Inferior parietal cortex (tissue), 1 donor: ENCODE measurements around the gene ACSL1.
A peak's percentile ranks its signal among the peaks of the same experiment; 100 is the strongest.
"Not testable (repeated sequence)": the region's sequence is repeated elsewhere in the genome, so short reads cannot be mapped to it uniquely, and the experiment has no call there.

Source experiments
- DNase-seq: peaks from one replicate; pipeline ENCODE4 v3.0.0-alpha.2; 2016; ENCODE audit errors: extremely low spot score

Gene ACSL1

GRCh38 chr4:184792334-184792733 lies 33.4 kb downstream of the ACSL1 start:
- DNase-seq: no peak

- no peak for DNase-seq
Observed at GRCh38 chr4:184790826-184791225, 34.9 kb downstream of the ACSL1 start.

GRCh38 chr4:184787766-184788503 lies 37.8 kb downstream of the ACSL1 start:
- DNase-seq: no peak

- DNase-seq: no peak
Observed at GRCh38 chr4:184785813-184786212, 40.0 kb downstream of the ACSL1 start.

DNA sequence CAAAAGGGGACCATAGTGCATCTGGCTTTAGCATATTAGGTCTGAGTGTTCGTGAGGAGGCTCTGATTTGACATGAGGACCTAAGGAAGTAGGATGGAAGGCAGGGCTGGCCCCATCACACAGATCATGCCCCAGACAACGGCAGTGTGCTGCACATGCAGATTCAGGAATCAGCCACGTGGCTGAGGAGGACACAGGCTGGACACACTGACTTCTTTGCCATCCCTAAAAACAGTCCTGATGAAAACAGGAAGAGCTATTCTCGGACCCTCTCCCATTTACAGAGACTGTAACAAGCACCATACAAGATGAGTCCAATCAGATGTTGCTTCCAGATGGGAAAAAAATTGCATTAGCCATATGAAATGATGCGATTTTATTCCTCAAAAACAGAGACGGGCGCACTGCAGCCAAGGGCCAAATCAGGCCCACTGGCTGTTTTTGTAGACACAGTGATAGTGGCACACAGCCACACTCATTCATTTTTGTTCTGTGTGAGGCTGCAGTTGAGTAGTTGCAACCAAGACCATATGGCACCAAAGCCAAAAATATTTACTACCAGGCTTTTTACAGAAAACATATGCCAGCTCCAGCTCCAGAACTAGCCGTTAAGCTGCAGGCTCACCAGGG lies 41.0 kb downstream of the ACSL1 start:
- DNase-seq: peak; percentile 38

GRCh38 chr4:184782731-184783373 lies 42.9 kb downstream of the ACSL1 start:
- no peak for DNase-seq

DNA sequence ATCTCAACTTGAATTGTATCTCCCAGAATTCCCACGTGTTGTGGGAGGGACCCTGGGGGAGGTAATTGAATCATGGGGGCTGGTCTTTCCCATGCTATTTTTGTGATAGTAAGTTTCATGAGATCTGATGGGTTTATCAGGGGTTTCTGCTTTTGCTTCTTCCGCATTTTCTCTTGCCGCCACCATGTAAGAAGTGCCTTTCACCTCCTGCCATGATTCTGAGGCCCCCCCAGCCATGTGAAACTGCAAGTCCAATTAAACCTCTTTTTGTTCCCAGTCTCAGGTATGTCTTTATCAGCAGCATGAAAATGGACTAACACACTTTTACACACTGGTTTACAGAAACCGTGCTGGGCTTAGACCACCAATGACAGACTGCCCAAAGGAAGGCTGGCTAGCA lies 46.6 kb downstream of the ACSL1 start:
- DNase-seq: not testable (repeated sequence)

DNA sequence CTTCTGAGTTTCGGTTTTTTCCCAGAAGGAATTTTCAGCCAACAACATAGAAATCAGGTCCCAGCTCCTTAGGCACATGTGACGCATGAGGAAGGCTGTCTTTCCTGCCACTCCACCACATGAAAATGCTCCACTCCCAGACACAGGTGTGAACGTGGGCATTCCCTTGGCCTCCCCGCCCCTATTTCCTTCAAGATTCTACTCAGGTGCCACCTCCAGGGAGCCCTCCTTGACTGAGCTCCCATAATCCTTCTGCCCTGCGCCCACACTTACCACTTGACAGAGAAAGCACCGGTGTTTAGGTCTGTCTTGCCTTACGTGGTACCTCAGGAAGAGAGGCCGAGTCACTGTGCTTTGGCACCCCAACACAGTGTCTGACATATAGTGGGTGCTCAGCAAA lies 47.4 kb downstream of the ACSL1 start:
- no peak for DNase-seq

DNA sequence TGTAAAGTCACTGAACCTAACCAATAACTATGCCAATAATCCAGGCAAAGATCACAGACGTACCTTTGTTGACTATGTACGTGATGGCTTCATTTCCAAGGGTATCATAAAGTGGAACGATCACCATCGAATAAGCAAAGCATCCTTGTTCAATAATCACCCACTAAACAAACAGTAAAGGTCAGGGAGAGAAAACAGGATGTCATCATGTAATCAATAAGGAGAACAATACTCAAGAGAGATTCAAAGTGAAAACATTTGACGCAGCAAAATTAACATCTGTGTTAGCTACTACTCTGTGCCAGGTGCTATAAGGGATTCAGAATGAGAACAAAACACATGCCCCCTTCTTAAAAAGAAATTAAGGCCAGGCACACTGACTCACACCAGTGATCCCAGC lies 48.9 kb downstream of the ACSL1 start:
- no peak for DNase-seq

- DNase-seq: no peak
Observed at GRCh38 chr4:184775854-184776555, 49.8 kb downstream of the ACSL1 start.

- DNase-seq: no peak
Observed at GRCh38 chr4:184774152-184774551, 51.6 kb downstream of the ACSL1 start.

- no peak for DNase-seq
Observed at GRCh38 chr4:184771416-184771815, 54.4 kb downstream of the ACSL1 start.

- no peak for DNase-seq
Observed at GRCh38 chr4:184769141-184769765, 56.5 kb downstream of the ACSL1 start.

DNA sequence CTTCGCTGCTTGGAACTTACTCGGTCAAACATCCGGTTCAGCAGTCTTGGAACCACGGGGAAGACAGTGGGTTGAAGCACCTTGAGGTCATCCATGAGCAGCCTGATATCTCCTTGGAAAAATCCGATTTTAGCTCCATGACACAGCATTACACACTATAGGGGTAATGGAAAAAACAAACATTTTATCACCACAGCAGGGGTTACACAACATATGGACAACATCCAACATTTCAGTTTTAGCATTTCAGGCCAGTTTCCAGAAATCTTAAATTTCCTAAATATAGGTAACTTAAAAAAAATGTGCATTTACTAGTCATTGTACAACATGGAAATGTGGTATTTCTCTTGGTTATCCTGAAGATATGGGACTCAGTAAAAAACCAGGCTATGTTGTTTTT lies 57.5 kb downstream of the ACSL1 start:
- no peak for DNase-seq

DNA sequence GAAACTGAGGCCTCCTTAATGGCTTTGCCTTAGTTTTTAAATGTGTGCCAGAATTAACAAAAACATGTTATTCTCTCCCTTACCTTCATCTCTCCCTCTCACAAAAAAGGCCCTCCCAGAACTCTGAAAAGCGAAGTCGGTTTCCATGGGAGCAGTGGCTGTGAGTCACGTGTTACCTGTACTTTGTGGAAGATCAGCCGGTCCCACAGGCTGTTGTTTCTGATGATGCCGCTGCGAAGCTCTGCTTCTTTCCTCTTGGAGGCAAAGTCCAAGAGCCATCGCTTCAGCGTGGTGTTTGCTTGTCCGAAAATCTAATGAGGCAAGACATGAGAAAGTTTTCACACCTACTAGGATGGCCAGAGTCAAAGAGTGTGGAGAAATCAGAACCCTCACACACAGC lies 59.3 kb downstream of the ACSL1 start:
- no peak for DNase-seq

GRCh38 chr4:184765473-184766340 lies 60.1 kb downstream of the ACSL1 start:
- DNase-seq: no peak

DNA sequence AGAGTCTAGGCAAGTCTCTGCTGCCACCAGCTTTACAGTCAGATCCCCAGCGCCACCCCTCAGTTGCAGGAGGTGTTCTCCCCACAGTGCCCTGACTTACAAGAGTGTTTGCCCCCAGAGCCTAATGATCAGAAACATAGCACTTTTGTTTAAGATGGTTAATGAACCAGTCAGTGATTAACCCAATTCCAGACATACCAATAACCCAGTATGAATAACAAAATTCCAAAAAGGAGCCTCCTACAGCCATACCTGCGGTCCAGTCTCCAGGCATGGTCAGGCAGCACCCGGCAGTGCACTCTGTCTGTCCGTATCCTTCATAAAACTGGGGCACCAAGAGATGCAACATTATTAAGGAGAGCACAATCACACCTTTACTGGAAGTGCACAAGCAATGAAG lies 61.2 kb downstream of the ACSL1 start:
- no peak for DNase-seq

- DNase-seq: no peak
Observed at GRCh38 chr4:184763150-184763780, 62.5 kb downstream of the ACSL1 start.

- no peak for DNase-seq
Observed at GRCh38 chr4:184762100-184762499, 63.7 kb downstream of the ACSL1 start.

- DNase-seq: no peak
Observed at GRCh38 chr4:184760681-184761080, 65.1 kb downstream of the ACSL1 start.

DNA sequence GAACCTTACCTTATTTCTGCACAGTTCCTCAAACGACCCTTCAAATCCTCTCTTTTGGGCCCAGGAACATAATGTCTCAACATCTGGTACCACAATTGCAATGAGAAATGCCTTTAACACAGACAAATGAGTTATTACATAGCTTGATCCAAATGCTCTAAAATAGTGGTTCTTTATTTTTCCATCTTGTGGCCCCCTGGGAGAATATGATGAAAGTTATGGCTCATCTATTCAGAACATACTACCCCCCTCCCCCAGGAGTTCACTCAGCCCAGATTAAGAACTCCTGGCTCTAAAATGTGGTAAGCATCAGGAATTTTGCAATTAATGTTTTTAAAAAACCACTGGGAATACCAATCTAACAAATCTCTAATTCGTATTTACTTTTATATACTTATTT lies 68.0 kb downstream of the ACSL1 start:
- DNase-seq: no peak
